GM18511 (cell line): Measurements from ENCODE around the gene ANGEL1.

ENCODE experiments used
- ATAC-seq: cut with Tn5 transposase; IDR thresholded peaks from one replicate; pipeline ENCODE4 v1.9.1; 2021; ENCODE audit warnings: mild to moderate bottlenecking, moderate library complexity; ENCODE audit not compliant: unreplicated experiment

The ANGEL1 gene, protein sequence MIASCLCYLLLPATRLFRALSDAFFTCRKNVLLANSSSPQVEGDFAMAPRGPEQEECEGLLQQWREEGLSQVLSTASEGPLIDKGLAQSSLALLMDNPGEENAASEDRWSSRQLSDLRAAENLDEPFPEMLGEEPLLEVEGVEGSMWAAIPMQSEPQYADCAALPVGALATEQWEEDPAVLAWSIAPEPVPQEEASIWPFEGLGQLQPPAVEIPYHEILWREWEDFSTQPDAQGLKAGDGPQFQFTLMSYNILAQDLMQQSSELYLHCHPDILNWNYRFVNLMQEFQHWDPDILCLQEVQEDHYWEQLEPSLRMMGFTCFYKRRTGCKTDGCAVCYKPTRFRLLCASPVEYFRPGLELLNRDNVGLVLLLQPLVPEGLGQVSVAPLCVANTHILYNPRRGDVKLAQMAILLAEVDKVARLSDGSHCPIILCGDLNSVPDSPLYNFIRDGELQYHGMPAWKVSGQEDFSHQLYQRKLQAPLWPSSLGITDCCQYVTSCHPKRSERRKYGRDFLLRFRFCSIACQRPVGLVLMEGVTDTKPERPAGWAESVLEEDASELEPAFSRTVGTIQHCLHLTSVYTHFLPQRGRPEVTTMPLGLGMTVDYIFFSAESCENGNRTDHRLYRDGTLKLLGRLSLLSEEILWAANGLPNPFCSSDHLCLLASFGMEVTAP

GRCh38 chr14:76812422-76813383 lies at the start of gene ANGEL1:
Gene ANGEL1 (minus strand): TSS chr14:76812882. CDS start chr14:76812827, 55 bp downstream.
- peak; percentile 92 for ATAC-seq

GRCh38 chr14:76861574-76862255 lies 49.0 kb upstream of the ANGEL1 start:
- ATAC-seq = no peak

- ATAC-seq = no peak
These were observed 44.1 kb upstream of the ANGEL1 start for GRCh38 chr14:76856769-76857168.

DNA sequence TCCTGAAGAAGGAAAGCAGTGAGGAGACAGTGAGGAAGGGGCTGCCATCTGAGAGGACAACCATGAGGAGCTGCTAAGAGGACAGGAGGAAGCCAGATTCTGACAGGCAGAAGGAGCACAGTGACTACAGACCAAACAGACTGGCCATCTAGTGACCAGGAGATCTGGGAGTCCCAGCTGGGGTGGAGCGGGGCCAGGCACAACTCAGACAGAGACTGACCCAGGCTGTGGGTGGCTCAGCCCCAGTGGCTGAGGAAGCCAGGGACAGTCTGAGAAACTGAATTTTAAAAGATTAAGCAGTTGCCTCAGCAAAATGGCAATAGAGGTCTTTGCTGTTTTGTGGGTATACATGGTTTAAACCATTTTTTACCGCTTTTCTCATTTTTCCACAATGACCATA lies 42.4 kb upstream of the ANGEL1 start:
- ATAC-seq = no peak

DNA sequence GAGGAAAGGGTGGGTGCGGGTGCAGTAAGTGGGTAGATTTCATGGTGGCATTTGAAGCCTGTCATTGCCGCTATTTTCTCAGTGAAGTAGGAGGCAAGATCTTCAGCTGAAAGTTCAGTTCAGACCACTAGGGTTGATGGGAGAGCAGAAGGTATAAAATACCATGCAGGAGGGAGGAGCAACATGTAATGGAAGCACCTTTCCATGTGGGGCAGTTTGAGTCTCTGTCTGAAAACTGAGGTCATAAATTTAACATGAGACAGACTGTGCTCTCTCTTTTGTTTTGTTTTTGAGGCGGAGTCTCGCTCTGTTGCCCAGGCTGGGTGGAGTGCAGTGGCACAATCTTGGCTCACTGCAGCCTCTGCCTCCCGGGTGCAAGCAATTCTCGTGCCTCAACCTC lies 36.2 kb upstream of the ANGEL1 start:
- no peak for ATAC-seq

DNA sequence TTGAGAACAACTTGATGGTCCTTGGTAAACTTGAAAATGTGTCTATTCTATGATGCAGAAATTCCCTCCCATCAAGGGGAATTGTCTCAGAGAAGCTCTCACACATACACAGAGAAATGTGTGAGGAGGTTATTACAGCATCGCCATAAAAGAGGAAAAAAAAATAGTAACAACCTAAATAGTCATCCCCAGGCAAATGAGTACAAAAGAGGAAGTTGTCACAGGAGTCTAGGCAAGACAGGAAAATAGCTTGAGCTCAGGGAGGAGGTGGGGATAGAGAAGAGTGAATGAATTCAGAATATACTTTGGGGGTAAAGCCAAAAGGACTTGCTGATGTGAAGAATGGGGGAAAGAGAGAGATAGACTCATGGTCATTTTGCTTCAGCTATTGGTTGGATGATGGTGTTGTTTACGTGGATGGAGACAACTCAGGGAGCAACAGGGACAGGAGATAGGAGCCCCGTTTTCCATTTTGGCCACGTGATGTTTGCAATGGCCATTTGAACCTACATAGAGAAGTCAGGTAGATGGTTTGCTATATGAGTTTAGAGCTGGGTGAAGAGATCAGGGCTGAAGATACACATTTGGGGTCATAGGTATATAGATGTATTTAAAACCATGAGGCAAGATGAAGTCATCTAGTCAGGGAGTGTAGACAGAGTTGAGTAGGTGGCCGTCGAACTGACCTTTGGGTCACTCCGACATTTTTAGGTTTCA lies 33.8 kb upstream of the ANGEL1 start:
- no peak for ATAC-seq

GRCh38 chr14:76844223-76844622 lies 31.5 kb upstream of the ANGEL1 start:
- ATAC-seq = no peak

- no peak for ATAC-seq
These were observed 29.7 kb upstream of the ANGEL1 start for GRCh38 chr14:76842414-76842813.

DNA sequence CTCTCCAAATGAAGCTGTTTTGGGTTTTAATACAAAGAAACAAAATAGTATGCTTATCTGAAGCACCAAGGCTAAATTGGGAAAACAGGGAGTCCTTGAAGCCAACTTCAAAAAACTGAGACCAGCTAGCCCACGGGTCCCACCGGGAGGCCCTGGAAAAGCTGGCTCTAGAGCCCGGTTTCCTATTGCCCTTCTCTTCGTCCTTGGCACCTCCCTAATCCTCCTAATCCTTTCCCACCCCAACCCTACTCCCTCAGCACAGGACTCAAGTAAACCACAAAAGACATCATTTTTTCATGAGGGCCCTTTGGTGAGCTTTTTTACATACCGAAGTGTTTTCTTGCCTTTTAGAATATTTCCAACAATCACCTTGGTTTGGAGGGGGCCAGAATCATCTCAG lies 24.8 kb upstream of the ANGEL1 start:
- no peak for ATAC-seq

DNA sequence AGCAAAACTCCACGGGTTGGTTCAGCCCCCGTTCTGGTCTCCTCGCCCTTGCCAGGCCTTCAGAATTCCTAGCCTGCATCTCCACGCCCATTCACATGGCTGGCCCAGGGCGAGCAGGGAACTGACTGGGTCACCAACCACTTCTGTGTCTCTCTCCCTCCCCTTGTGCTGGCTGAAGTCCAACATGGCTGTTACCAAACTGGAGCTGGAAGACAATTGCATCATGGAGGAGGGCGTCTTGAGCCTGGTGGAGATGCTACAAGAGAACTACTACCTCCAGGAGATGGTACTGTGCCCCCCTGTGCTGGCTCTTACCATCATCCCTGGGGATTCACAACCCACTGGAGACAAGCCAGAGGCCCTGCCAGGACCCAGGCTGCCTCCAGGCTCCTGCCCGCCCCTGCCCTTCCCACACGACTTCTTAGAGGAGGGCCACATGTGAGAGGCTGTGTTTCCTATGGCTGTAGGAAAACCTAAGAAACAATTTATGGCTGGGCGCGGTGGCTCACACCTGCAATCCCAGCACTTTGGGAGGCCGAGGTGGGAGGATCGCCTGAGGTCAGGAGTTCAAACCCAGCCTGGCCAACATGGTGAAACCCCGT lies 23.4 kb upstream of the ANGEL1 start:
- ATAC-seq = no peak

DNA sequence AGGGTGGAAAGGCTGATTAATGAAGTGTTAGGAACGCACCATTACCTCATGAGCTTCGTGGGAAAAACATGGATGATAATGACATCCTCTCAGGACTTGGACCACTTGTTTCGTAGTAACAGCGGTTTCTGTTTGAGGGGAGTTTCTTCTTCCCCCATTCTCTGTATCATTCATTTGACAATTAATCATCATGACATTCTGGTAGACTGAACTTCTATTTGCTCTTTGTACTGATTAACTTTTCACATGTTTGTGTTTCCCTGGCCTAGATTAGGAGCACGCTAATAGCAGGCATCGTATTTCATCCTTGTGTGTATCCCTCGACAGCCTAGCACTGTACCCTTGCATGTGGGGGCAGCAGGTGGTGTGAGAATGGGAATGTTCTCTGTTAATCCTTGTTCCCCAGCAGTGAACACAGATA lies 21.6 kb upstream of the ANGEL1 start:
- ATAC-seq = no peak

- ATAC-seq = no peak
These were observed 20.3 kb upstream of the ANGEL1 start for GRCh38 chr14:76833011-76833410.

- ATAC-seq = no peak
These were observed 19.9 kb upstream of the ANGEL1 start for GRCh38 chr14:76832503-76832988.

DNA sequence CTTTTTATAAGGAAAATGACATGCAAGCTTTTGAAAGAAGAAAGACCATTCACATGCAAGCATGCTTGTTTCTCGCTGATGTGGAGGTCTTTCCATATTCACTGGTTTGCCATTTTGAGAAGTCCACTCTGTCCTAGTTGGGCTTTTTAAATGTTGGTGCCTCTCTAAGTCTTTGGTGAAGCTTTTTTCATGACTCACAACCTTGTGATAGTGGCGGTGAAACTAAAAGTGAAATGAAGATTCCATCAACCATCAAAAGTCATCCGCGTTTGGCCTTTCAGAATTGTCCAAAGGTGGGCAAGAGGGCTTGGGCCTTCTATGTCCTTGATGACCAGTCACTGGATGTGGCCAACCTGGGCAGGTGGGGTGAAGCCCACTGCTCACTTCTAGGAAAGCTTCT lies 17.9 kb upstream of the ANGEL1 start:
- no peak for ATAC-seq

- ATAC-seq = no peak
These were observed 17.2 kb upstream of the ANGEL1 start for GRCh38 chr14:76829650-76830421.

DNA sequence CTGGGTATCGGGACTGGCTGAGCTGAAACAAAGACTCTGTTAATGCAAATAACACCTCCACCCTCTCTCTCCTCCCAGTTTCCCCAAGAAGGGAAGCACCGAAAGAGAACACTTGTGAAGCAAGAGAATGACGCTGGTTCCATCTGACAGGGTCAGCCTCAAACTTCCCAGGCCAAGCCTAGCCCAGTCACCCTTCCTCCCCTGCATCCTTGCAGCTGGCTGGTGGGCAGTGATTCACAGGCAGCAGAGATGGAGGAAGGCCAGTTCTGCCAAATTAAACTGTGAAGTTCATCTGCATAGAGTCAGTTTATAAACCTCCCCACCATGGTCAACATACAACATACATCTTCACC lies 16.3 kb upstream of the ANGEL1 start:
- no peak for ATAC-seq

DNA sequence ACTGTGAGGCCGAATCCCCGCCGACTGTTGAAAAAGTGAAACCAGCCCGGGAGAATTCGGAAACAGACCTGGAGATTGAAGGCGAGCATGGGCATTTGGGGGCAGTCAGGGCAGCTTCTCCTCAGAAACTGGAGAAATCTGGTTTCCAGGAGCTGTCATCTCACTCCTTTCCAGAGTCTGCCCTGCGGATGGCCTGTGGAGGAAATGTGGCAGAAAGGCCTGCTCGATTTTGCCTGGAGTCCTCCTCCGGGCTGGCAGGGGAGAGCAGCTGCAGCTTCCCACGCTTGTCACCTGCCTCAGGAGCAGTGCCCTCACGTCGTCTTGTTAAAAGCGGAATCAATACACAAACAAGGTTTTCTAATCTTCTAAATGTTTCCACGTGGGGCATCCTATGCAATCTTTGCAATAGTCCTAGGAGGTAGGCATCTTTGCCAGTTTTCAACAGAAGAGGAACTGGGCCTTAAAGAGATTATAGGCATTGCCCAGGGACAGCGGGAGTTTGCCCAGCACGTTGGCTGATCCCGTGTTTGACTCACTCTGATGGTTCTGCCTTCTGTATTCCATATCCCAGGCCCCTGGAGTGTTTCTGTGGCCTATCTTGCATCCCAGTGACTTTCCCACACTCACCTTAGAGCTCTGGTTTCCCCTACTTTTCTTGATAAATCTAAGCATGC lies 15.8 kb upstream of the ANGEL1 start:
- no peak for ATAC-seq

DNA sequence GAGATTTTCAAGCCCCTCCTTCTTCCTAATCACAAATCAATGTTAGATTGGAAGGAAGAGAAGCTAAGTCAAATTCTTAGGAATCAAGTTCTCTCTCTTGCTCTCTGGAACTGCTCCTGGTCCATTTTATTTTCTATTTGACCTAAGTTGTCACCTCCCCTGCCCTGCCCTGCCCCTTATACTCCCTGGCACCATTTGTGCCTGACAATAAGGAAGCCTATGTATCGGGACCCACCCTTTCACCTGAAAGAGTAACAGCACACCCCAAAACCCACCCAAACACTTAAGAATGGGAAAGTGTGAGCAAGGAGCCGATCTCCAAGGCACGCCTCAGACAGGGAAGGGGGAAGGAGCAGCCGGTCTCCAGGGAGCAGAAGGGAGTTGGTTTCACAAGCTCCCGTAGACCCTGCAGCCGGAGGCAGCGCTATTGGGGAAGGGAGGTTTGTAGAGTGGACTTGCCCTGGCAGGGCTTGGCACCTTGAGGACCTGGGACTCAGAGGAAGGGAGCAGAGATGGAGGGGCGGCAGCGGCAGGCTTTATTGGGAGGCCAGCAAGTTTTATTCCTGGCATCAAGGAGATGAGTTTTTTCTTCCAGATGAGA lies 15.1 kb upstream of the ANGEL1 start:
- no peak for ATAC-seq
